ENCODE results near the gene SH3BP1.
A peak's percentile ranks its signal among the peaks of the same experiment; 100 is the strongest.
"Not testable (repeated sequence)": the region's sequence is repeated elsewhere in the genome, so short reads cannot be mapped to it uniquely, and the experiment has no call there.

The SH3BP1 gene

GRCh38 chr22:37601540-37602442, 37.7 kb upstream of the SH3BP1 start:
- DNase-seq (ENCODE audit: low read depth), result peak; percentile 76
- TF ChIP-seq CTCF (IDR thresholded peaks at IDR 0.05; ENCODE audit: control insufficient read depth, extremely low read depth, insufficient read depth), result no peak
- no peak overlapping the region for H3K4me3 ChIP-seq (ENCODE audit: low read depth, low read length)

- not testable (repeated sequence) for H3K4me3 ChIP-seq (ENCODE audit: low read depth, low read length); DNase-seq (ENCODE audit: low read depth)
These were observed 36.8 kb upstream of the SH3BP1 start for GRCh38 chr22:37602546-37603277.

- DNase-seq (ENCODE audit: low read depth), result no peak
These were observed 35.4 kb upstream of the SH3BP1 start for GRCh38 chr22:37604074-37604473.

GRCh38 chr22:37604875-37605274, 34.6 kb upstream of the SH3BP1 start:
- no peak for DNase-seq (ENCODE audit: low read depth)
- H3K4me3 ChIP-seq (ENCODE audit: low read depth, low read length), result no peak overlapping the region
- no peak for TF ChIP-seq CTCF (IDR thresholded peaks at IDR 0.05; ENCODE audit: control insufficient read depth, extremely low read depth, insufficient read depth)

More at GRCh38 chr22:37604074-37604473, 35.4 kb upstream of the SH3BP1 start:
- no peak for TF ChIP-seq CTCF (IDR thresholded peaks at IDR 0.05; ENCODE audit: control insufficient read depth, extremely low read depth, insufficient read depth)
- no peak overlapping the region for H3K4me3 ChIP-seq (ENCODE audit: low read depth, low read length)

GRCh38 chr22:37607010-37607934, 32.2 kb upstream of the SH3BP1 start:
- peak; percentile 93 for DNase-seq (ENCODE audit: low read depth)
- peak overlapping the region; percentile 41 for H3K4me3 ChIP-seq (ENCODE audit: low read depth, low read length)
- peak; percentile 95 for TF ChIP-seq CTCF (IDR thresholded peaks at IDR 0.05; ENCODE audit: control insufficient read depth, extremely low read depth, insufficient read depth)

- H3K4me3 ChIP-seq (ENCODE audit: low read depth, low read length), result peak overlapping the region; percentile 97
- TF ChIP-seq CTCF (IDR thresholded peaks at IDR 0.05; ENCODE audit: control insufficient read depth, extremely low read depth, insufficient read depth), result no peak
- no peak for DNase-seq (ENCODE audit: low read depth)
These were observed 31.5 kb upstream of the SH3BP1 start for GRCh38 chr22:37607935-37608476.

Measured in LNCaP clone FGC (cell line).